Small intestine (tissue), 16 donors: ENCODE data around the gene MMUT. TPM values are rescaled to one million over a fixed set of nuclear protein-coding genes. Genes with fewer than 3 reads are reported as not detected.
A peak's percentile ranks its signal among the peaks of the same experiment; 100 is the strongest.

ENCODE experiments used
- DNase-seq, 2 donors: peaks; one replicate each; pipeline versions ENCODE4 v3.0.0 to v3.0.0-alpha.2; 2013
- FAIRE-seq: peaks from 2 replicates; lab custom pipeline; 2012; peaks lifted over from hg19 to GRCh38; lab: Jason Lieb, UNC
- H3K27ac ChIP-seq, 3 donors: one replicate each; pipeline ENCODE4 v1.5.1; 2013; ENCODE audit warnings: low read length in 2 of 3, mild to moderate bottlenecking in 2 of 3, control low read depth in 1 of 3, inconsistent platforms in 1 of 3, low read depth in 1 of 3, moderate library complexity in 1 of 3
- H3K27me3 ChIP-seq, 3 donors: one replicate each; pipeline ENCODE4 v1.6.1; 2013; ENCODE audit warnings: low read length in 3 of 3, inconsistent platforms in 1 of 3; ENCODE audit not compliant: control insufficient read depth in 3 of 3, insufficient read depth in 3 of 3
- H3K36me3 ChIP-seq, 3 donors: one replicate each; pipeline ENCODE4 v1.6.1; 2013; ENCODE audit warnings: low read length in 3 of 3, inconsistent platforms in 1 of 3, low read depth in 1 of 3, mild to moderate bottlenecking in 1 of 3, moderate library complexity in 1 of 3; ENCODE audit not compliant: control insufficient read depth in 3 of 3, insufficient read depth in 2 of 3
- H3K4me1 ChIP-seq, 3 donors: one replicate each; pipeline ENCODE4 v1.6.1; 2013; ENCODE audit warnings: low read length in 2 of 3, inconsistent platforms in 1 of 3, low read depth in 1 of 3, mild to moderate bottlenecking in 1 of 3, moderate library complexity in 1 of 3; ENCODE audit not compliant: control insufficient read depth in 3 of 3, insufficient read depth in 2 of 3
- H3K4me3 ChIP-seq, 3 donors: one replicate each; pipeline ENCODE4 v1.5.1; 2013; ENCODE audit warnings: low read length in 3 of 3, control low read depth in 1 of 3, inconsistent platforms in 1 of 3, low read depth in 1 of 3, mild to moderate bottlenecking in 1 of 3, moderate library complexity in 1 of 3
- H3K9me3 ChIP-seq, 2 donors: one replicate each; pipeline ENCODE4 v1.6.1; 2013; ENCODE audit warnings: low read depth in 1 of 2, low read length in 1 of 2; ENCODE audit not compliant: control insufficient read depth in 2 of 2, insufficient read depth in 1 of 2
- WGBS, 3 donors: extraction: QIAGEN DNeasy Blood & Tissue Kit; methylation state at CpG; one replicate each; pipeline ENCODE4 v1.1.7; 2013; 5-methylcytosine and 5-hydroxymethylcytosine counted together
- long read RNA-seq, 10 donors: transcript quantifications; one replicate each; lab custom pipeline, GENCODE V29; 2026
- polyA plus RNA-seq, 4 donors: library from polyadenylated mRNA; stranded (reverse) in 3 of 4; unstranded in 1 of 4; fragments of 200-250 nt in 3 of 4; fragments of 120-200 nt in 1 of 4; gene quantifications; one replicate each; pipeline versions ENCODE4 v1.2.1 to v1.2.3, GENCODE V29; 2013
- donor health status: healthy with polysubstance abuse.
- donor health status: control.
- donor health status: control.
- donor health status: Bipolar disorder and iron deficiency.
- donor health status: healthy.

The MMUT gene
- 10 to 100 TPM; 18.0 to 37.6 (median 21.2) TPM for polyA plus RNA-seq
- long read RNA-seq, donor 1, transcript MUT-201 (13 exons, 3,749 nt): major isoform, 18 of 105 reads
- long read RNA-seq, donor 1, partial matches to known transcripts: 87 of 105 reads
- long read RNA-seq, donor 1, other reads (novel, unspliced or antisense): 0 of 105 reads
- long read RNA-seq, donor 2, transcript MUT-201 (13 exons, 3,749 nt): major isoform, 5 of 5 reads
- long read RNA-seq, donor 2, partial matches to known transcripts: 0 of 5 reads
- long read RNA-seq, donor 2, other reads (novel, unspliced or antisense): 0 of 5 reads
- long read RNA-seq, donor 3, partial matches to known transcripts: 20 of 22 reads
- long read RNA-seq, donor 3, other reads (novel, unspliced or antisense): 0 of 22 reads
- long read RNA-seq, donor 4: 0 reads
- long read RNA-seq, donor 5: 0 reads
- long read RNA-seq, donor 6, transcript MUT-201 (13 exons, 3,749 nt): major isoform, 8 of 24 reads
- long read RNA-seq, donor 6, partial matches to known transcripts: 16 of 24 reads
- long read RNA-seq, donor 6, other reads (novel, unspliced or antisense): 0 of 24 reads
- long read RNA-seq, donor 7, transcript MUT-201 (13 exons, 3,749 nt): major isoform, 18 of 68 reads
- long read RNA-seq, donor 7, partial matches to known transcripts: 50 of 68 reads
- long read RNA-seq, donor 7, other reads (novel, unspliced or antisense): 0 of 68 reads
- long read RNA-seq, donor 8: 0 reads
- long read RNA-seq, donor 9: 0 reads
- long read RNA-seq, donor 10, transcript MUT-201 (13 exons, 3,749 nt): major isoform, 9 of 18 reads
- long read RNA-seq, donor 10, partial matches to known transcripts: 9 of 18 reads
- long read RNA-seq, donor 10, other reads (novel, unspliced or antisense): 0 of 18 reads

GRCh38 chr6:49462927-49463611 is at the start of gene MMUT, which contains the start of gene CENPQ:
Gene MMUT, minus strand, starts transcription at chr6:49463253. Its CDS starts 3,787 bp downstream, at chr6:49459466.
Gene CENPQ, plus strand, starts transcription at chr6:49463370. Its CDS starts 6,807 bp downstream, at chr6:49470177.
- Histone ChIP-seq H3K27ac (peak within 1 kb of the TSS; percentile 90 to 96 (median 95)), H3K36me3 (peaks cover 0 to 3% (median 2%) of the 10 kb centered on the region in 3 donors), H3K4me1 (peaks cover 0 to 11% (median 5%) of the 10 kb centered on the region in 3 donors), H3K4me3 (peak within 1 kb of the TSS; percentile 62 to 89 (median 87)), H3K27me3 (no peaks in the 10 kb centered on the region), H3K9me3 (no peaks in the 10 kb centered on the region)
- no peak for FAIRE-seq
- WGBS, 3 donors: 0% methylated on average over 37 of the region's 37 CpGs
- peak; percentile 98 for DNase-seq

DNA sequence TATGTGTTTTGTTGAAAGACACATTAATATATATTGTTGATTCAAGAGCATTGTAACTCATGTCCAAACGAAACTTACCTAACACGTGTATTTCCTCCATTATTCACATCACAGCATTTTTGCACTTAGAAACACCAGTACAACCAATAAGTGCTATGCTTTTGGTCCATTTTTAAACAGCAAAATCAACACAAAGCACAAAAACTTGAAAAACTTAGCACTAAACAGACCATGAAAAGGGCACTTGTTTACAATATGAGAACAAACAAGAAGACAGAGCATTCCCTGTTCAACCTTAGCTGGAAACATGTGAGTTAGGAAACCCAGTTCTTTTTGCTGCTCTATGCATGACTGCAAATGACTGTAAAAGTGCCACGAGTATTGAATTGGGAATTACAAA is 46.3 kb upstream of the MMUT start:
- Histone ChIP-seq H3K36me3 (no peaks in the 10 kb centered on the region), H3K27ac (no peak overlapping the region), H3K4me3 (no peak overlapping the region), H3K4me1 (no peaks in the 10 kb centered on the region), H3K27me3 (no peaks in the 10 kb centered on the region), H3K9me3 (no peaks in the 10 kb centered on the region)
- no peak for FAIRE-seq
- WGBS, 3 donors: 79 to 87% (median 81%) methylated on average over 3 of the region's 3 CpGs
- DNase-seq: no peak

DNA sequence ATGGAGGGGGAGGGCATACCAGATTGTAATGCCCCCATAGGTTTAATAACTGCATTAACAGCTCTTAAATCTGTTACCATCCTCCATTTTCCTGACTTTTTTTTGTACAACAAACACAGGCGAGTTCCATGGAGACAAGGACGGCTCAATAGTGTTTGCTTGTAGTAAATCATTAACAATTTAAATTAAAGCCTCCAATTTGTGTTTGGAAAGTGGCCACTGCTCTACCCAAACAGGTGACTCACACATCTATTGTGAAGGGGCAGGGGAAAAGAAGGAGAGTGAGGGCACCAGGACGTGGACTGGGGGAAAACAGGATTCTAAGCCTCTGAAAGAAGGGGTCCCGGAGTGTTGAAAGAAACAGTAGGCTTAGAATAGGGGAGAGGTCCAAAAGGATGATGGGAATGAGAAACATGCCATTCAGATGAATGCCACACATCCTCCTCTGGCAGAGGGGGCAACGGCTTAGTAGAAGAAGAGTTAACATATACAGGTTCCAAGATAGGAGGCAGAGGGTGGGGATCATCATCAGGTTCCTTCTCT is 43.6 kb upstream of the MMUT start:
- H3K27me3 ChIP-seq: no peaks in the 10 kb centered on the region
- 21 to 66% (median 35%) methylated on average over 5 of the region's 5 CpGs for WGBS, 3 donors
- H3K4me3 ChIP-seq: no peak overlapping the region
- peak overlapping the region in 1 of 3 donors; percentile 22 for H3K27ac ChIP-seq
- FAIRE-seq (no peak), DNase-seq (peak; percentile 26 to 54)
- H3K4me1 ChIP-seq: no peaks in the 10 kb centered on the region
- no peaks in the 10 kb centered on the region for H3K36me3 ChIP-seq
- no peaks in the 10 kb centered on the region for H3K9me3 ChIP-seq

DNA sequence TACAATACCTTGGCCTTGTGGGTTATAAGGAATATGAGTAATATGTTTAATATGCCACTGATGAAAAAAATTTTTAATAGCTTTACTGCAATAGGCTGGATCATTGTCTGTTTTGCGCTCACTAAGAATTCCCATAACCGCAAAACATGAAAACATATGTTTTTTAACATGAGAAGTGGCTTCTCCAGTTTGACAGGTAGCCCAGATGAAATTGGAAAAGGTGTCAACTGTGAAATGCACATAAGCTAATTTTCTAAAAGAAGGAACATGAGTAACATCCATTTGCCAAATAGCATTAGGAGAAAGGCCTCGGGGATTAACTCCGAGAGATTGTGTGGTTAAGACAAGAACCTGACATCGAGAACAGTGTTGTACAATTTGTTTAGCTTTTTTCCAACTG is 41.6 kb upstream of the MMUT start:
- FAIRE-seq: no peak
- H3K4me1 ChIP-seq: no peaks in the 10 kb centered on the region
- DNase-seq: no peak
- no peaks in the 10 kb centered on the region for H3K36me3 ChIP-seq
- WGBS, 3 donors: 78 to 97% (median 88%) methylated on average over 5 of the region's 5 CpGs
- no peak overlapping the region for H3K4me3 ChIP-seq
- no peaks in the 10 kb centered on the region for H3K9me3 ChIP-seq
- no peaks in the 10 kb centered on the region for H3K27me3 ChIP-seq
- H3K27ac ChIP-seq: no peak overlapping the region

DNA sequence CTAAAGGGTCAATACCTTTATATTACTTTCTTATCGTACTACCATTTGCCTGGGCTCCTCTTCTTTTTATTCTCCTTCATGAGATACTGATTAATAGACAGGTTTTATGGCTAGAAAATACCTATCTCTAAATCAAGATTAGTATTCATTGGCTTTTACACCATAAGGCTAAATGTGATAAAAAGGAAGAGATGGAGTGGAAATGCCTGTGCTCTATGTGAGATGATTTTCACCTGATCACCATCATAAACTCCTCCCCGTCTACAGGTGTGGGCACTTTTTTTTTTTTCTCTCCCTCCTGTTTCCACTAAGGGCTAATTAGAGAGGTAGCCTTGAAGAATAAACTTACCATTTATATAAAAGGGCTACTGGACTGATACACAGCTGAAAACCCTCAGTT is 36.6 kb upstream of the MMUT start, which contains the start of gene GLYATL3:
TSS of gene GLYATL3 (plus strand) at position 301 of the 400 bp plus-strand sequence. CDS start 12,068 bp downstream, outside the sequence.
- peaks cover 0 to under 1% (median 0%) of the 10 kb centered on the region in 3 donors for H3K36me3 ChIP-seq
- DNase-seq (no peak), FAIRE-seq (no peak)
- no peaks in the 10 kb centered on the region for H3K9me3 ChIP-seq
- no peaks in the 10 kb centered on the region for H3K27me3 ChIP-seq
- no peaks in the 10 kb centered on the region for H3K4me1 ChIP-seq
- no peak within 1 kb of the TSS for H3K27ac ChIP-seq
- H3K4me3 ChIP-seq: no peak within 1 kb of the TSS
- 16 to 57% (median 45%) methylated on average over 2 of the region's 2 CpGs for WGBS, 3 donors

DNA sequence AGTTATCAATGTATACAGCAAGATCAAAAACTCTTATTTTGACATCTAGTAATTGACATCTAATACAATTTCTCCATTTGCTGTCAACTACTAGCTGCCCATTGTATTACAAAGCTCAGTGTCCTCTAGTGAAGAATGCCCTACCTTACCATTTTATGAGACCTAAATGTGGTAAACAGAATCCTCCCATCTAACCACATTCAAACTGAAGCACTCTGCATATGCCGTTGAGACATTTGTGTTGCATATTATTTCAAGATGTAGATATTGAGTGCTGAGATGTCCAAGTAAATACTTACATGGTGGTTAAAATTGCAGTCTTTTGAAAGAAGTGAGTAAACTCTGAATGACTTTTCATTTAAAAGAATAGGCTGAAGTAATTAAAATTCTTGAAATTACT is 36.1 kb upstream of the MMUT start:
- FAIRE-seq: no peak
- Histone ChIP-seq H3K4me1 (no peaks in the 10 kb centered on the region), H3K4me3 (no peak overlapping the region), H3K9me3 (no peaks in the 10 kb centered on the region), H3K27me3 (no peaks in the 10 kb centered on the region), H3K27ac (no peak overlapping the region), H3K36me3 (peaks cover 0 to 2% (median 0%) of the 10 kb centered on the region in 3 donors)
- no peak for DNase-seq
- WGBS, 3 donors: 77 to 92% (median 84%) methylated on average over 1 of the region's 1 CpG

DNA sequence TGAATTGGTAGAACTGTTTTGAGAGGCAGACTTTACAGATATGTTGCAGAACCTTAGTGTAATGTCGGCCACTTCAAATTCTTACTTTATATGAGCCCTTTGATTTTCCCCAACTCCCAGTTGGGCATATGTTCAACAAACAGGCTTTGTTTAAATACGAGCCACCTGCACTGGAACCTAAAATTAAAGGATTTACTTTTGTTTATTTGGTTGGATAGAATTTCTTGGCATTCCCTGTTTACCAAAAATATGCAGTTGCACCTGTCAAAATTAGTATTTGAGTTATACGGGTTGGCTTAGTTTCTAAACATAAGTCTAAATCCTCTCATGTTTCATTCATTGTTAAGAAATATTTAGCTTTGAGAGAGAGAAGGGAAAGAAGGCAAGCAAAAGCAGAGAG is 34.3 kb upstream of the MMUT start:
- no peak for FAIRE-seq
- Histone ChIP-seq H3K9me3 (no peaks in the 10 kb centered on the region), H3K27me3 (no peaks in the 10 kb centered on the region), H3K27ac (no peak overlapping the region), H3K4me3 (no peak overlapping the region), H3K36me3 (peaks cover 0 to 2% (median 0%) of the 10 kb centered on the region in 3 donors), H3K4me1 (no peaks in the 10 kb centered on the region)
- WGBS, 3 donors: 75 to 79% (median 79%) methylated on average over 3 of the region's 3 CpGs
- DNase-seq: no peak
